Nephron progenitor cell (in vitro differentiated cells): ENCODE results near the gene EMID1.
A peak's percentile ranks its signal among the peaks of the same experiment; 100 is the strongest.

Experiments used
- DNase-seq: peaks from one replicate; pipeline ENCODE4 v3.0.0; 2021
- H3K27ac Mint-ChIP-seq: 2 replicates; pipeline ENCODE4 v1.8.0; 2021; ENCODE audit warnings: mild to moderate bottlenecking, moderate library complexity, mixed read lengths
- H3K27me3 Mint-ChIP-seq: 2 replicates; pipeline ENCODE4 v1.8.0; 2021; ENCODE audit warnings: mild to moderate bottlenecking, low read depth, mixed read lengths; ENCODE audit not compliant: poor library complexity
- H3K36me3 Mint-ChIP-seq: 2 replicates; pipeline ENCODE4 v1.8.0; 2021; ENCODE audit warnings: low read depth, mixed read lengths
- H3K4me1 Mint-ChIP-seq: 2 replicates; pipeline ENCODE4 v1.8.0; 2021; ENCODE audit warnings: mixed read lengths
- H3K4me3 Mint-ChIP-seq: 2 replicates; pipeline ENCODE4 v1.8.0; 2021; ENCODE audit warnings: mild to moderate bottlenecking, moderate library complexity, mixed read lengths
- H3K9me3 Mint-ChIP-seq: 2 replicates; pipeline ENCODE4 v1.8.0; 2021; ENCODE audit warnings: mild to moderate bottlenecking, moderate library complexity, mixed read lengths
- CTCF ChIP-seq: fragments of 200-600 bp; sonication (generic); IDR thresholded peaks from 2 replicates; pipeline ENCODE4 v1.5.0; 2021; ENCODE audit warnings: antibody characterized with exemption

EMID1 gene

GRCh38 chr22:29195118-29195963, 10.4 kb upstream of the EMID1 start:
- peaks cover 9% of the 10 kb centered on the region for H3K36me3 Mint-ChIP-seq
- H3K27ac Mint-ChIP-seq = peak overlapping the region; percentile 91
- peaks cover 41% of the 10 kb centered on the region for H3K4me1 Mint-ChIP-seq
- no peak overlapping the region for H3K4me3 Mint-ChIP-seq
- no peak for TF ChIP-seq CTCF
- H3K9me3 Mint-ChIP-seq = peaks cover 3% of the 10 kb centered on the region
- H3K27me3 Mint-ChIP-seq = peaks cover 2% of the 10 kb centered on the region
- DNase-seq = no peak

DNA sequence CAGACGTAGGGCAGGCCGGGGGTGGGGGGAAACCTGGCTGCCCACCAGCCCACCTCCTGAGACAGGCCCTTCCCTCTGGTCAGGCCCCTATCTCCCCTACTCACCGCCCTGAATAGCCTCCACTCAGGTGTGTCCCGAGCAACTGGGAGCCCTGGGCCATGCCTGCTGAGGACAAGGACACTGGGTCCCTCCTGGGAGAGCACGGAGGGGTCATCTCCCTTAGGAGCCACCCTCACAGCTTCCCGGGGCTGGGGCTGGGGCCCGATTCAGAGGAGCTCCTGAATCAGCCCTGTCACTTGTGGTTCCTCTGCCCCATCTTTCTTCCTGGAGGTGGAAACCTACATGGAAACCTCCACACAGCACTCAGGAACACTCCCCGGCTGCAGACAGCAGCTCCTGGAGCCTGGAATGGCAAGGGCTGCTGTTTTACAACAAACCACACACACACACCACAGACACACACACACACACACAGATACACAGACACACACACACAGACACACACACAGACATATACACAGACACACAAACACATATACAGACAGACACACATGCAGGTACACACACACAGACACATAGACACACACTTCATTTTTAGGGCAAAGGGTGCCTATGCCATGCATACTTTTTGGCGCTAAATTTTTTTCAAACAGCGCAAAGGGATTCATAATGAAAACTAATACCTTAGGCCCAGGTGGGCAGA, 9.6 kb upstream of the EMID1 start:
- H3K27me3 Mint-ChIP-seq = no peaks in the 10 kb centered on the region
- no peak for TF ChIP-seq CTCF
- H3K36me3 Mint-ChIP-seq = peaks cover 9% of the 10 kb centered on the region
- peak overlapping the region; percentile 28 for H3K4me3 Mint-ChIP-seq
- no peak for DNase-seq
- H3K4me1 Mint-ChIP-seq = peaks cover 48% of the 10 kb centered on the region
- H3K27ac Mint-ChIP-seq = peak overlapping the region; percentile 91
- H3K9me3 Mint-ChIP-seq = peaks cover 3% of the 10 kb centered on the region

GRCh38 chr22:29197096-29197495, 8.6 kb upstream of the EMID1 start:
- TF ChIP-seq CTCF = no peak

GRCh38 chr22:29198240-29198639, 7.5 kb upstream of the EMID1 start:
- no peak overlapping the region for H3K4me3 Mint-ChIP-seq
- TF ChIP-seq CTCF = no peak
- H3K27ac Mint-ChIP-seq = no peak overlapping the region
- no peak for DNase-seq
- H3K36me3 Mint-ChIP-seq = peaks cover 4% of the 10 kb centered on the region
- no peaks in the 10 kb centered on the region for H3K9me3 Mint-ChIP-seq
- H3K27me3 Mint-ChIP-seq = peaks cover 4% of the 10 kb centered on the region
- peaks cover 60% of the 10 kb centered on the region for H3K4me1 Mint-ChIP-seq

More at GRCh38 chr22:29197096-29197495, 8.6 kb upstream of the EMID1 start:
- Mint-ChIP-seq H3K27me3 (no peaks in the 10 kb centered on the region), H3K9me3 (peaks cover 3% of the 10 kb centered on the region), H3K27ac (peak overlapping the region; percentile 58), H3K36me3 (peaks cover 9% of the 10 kb centered on the region), H3K4me1 (peaks cover 58% of the 10 kb centered on the region), H3K4me3 (no peak overlapping the region)
- no peak for DNase-seq

GRCh38 chr22:29199702-29200400, 5.8 kb upstream of the EMID1 start:
- DNase-seq = no peak
- Mint-ChIP-seq H3K4me1 (peaks cover 75% of the 10 kb centered on the region), H3K27me3 (peaks cover 4% of the 10 kb centered on the region), H3K4me3 (no peak overlapping the region), H3K9me3 (no peaks in the 10 kb centered on the region), H3K36me3 (peaks cover 3% of the 10 kb centered on the region), H3K27ac (peak overlapping the region; percentile 95)
- TF ChIP-seq CTCF = no peak
